Adrenal gland (tissue), 5 donors: ENCODE results near the gene MAPKAP1.

Source experiments
- CTCF ChIP-seq, 6 experiments: fragments of 450-650 bp in 4 of 6; fragments of 200-600 bp in 2 of 6; sonication (generic) in 1 of 6; IDR thresholded peaks; 1 replicate in 5 of 6; 2 replicates in 1 of 6; pipeline versions ENCODE4 v1.5.1 to v1.8.0; 2016 to 2021; ENCODE audit warnings: antibody characterized with exemption in 6 of 6, mild to moderate bottlenecking in 2 of 6, moderate library complexity in 1 of 6
- POLR2A ChIP-seq, 2 donors: fragments of 450-650 bp; IDR thresholded peaks; one replicate each; pipeline ENCODE4 v1.6.1; 2017; ENCODE audit warnings: antibody characterized with exemption in 2 of 2, mild to moderate bottlenecking in 2 of 2, moderate library complexity in 1 of 2
- donor health status: DM: no; HTN: no; CAD: no.

DNA sequence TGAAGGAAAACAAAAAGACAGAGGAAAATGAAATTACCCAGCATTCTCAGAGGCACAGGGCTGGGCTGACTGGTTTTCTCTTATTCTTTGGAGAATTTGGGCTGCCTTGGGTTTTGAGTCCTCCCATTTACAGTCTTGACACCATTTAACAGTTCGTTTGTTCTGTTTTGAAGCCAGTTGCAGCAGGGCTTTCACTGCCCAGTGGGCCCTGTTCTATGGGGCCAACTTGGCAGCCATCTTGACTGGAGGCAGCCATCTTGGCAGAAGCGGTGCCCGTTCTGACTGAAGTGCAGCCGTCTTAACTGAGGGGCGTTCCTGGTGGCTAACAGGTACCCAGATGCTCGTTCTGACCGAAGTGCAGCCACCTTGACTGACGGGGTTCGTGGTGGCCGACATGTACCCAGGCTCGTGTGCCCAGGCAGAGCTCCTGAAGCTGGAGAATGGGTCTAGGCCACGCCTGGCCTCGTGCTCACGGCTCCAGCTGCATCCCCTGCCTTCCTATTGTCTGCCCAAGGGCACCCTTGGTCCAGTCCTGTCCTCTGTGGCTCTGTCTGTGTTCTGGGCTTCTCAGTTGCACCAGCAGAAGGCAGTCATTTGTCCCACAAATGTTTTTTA lies 281.0 kb downstream of the MAPKAP1 start:
- TF ChIP-seq CTCF (IDR thresholded peaks at IDR 0.05) (no peak), POLR2A (IDR thresholded peaks at IDR 0.05) (no peak)
